ENCODE measurements around the gene KLF17.

The KLF17 gene

GRCh38 chr1:44118682-44119081 lies at the start of gene KLF17:
KLF17 (plus strand) TSS chr1:44118821; CDS start chr1:44118908, 87 bp downstream.
- no peak for DNase-seq (ENCODE audit: low read depth)

GRCh38 chr1:44071461-44071860 lies 47.2 kb upstream of the KLF17 start:
- no peak for DNase-seq (ENCODE audit: low read depth)

- DNase-seq (ENCODE audit: low read depth): no peak
Measured at GRCh38 chr1:44072204-44072603, 46.4 kb upstream of the KLF17 start.

- no peak for DNase-seq (ENCODE audit: low read depth)
Measured at GRCh38 chr1:44072821-44073220, 45.8 kb upstream of the KLF17 start.

- DNase-seq (ENCODE audit: low read depth): no peak
Measured at GRCh38 chr1:44073528-44073927, 45.1 kb upstream of the KLF17 start.

GRCh38 chr1:44074415-44074814 lies 44.2 kb upstream of the KLF17 start:
- DNase-seq (ENCODE audit: low read depth): no peak

- no peak for DNase-seq (ENCODE audit: low read depth)
Measured at GRCh38 chr1:44076066-44076465, 42.6 kb upstream of the KLF17 start.

GRCh38 chr1:44077421-44077820 lies 41.2 kb upstream of the KLF17 start:
- DNase-seq (ENCODE audit: low read depth): no peak

GRCh38 chr1:44078104-44078503 lies 40.5 kb upstream of the KLF17 start:
- no peak for DNase-seq (ENCODE audit: low read depth)

GRCh38 chr1:44079566-44079965 lies 39.1 kb upstream of the KLF17 start:
- DNase-seq (ENCODE audit: low read depth): no peak

- no peak for DNase-seq (ENCODE audit: low read depth)
Measured at GRCh38 chr1:44084998-44085675, 33.5 kb upstream of the KLF17 start.

GRCh38 chr1:44086692-44087474 lies 31.7 kb upstream of the KLF17 start:
- DNase-seq (ENCODE audit: low read depth): no peak

- DNase-seq (ENCODE audit: low read depth): no peak
Measured at GRCh38 chr1:44089371-44090048, 29.1 kb upstream of the KLF17 start.

GRCh38 chr1:44090429-44091252 lies 28.0 kb upstream of the KLF17 start:
- DNase-seq (ENCODE audit: low read depth): no peak

GRCh38 chr1:44094047-44094446 lies 24.6 kb upstream of the KLF17 start:
- no peak for DNase-seq (ENCODE audit: low read depth)

GRCh38 chr1:44100183-44100868 lies 18.3 kb upstream of the KLF17 start:
- DNase-seq (ENCODE audit: low read depth): no peak

GRCh38 chr1:44101328-44101727 lies 17.3 kb upstream of the KLF17 start:
- no peak for DNase-seq (ENCODE audit: low read depth)

GRCh38 chr1:44103270-44104131 lies 15.1 kb upstream of the KLF17 start:
- DNase-seq (ENCODE audit: low read depth): no peak

- no peak for DNase-seq (ENCODE audit: low read depth)
Measured at GRCh38 chr1:44105810-44106209, 12.8 kb upstream of the KLF17 start.

GRCh38 chr1:44108241-44108640 lies 10.4 kb upstream of the KLF17 start:
- no peak for DNase-seq (ENCODE audit: low read depth)

- no peak for DNase-seq (ENCODE audit: low read depth)
Measured at GRCh38 chr1:44108971-44109370, 9.7 kb upstream of the KLF17 start.
